Rectal smooth muscle tissue (tissue), 1 donor: ENCODE results near the gene NFAT5.

ENCODE experiments used
- H3K27ac ChIP-seq: one replicate; pipeline ENCODE4 v1.7.0; 2013; ENCODE audit warnings: low read depth, low read length, inconsistent platforms
- H3K27me3 ChIP-seq: one replicate; pipeline ENCODE4 v1.7.0; 2013; ENCODE audit warnings: low read length; ENCODE audit not compliant: control insufficient read depth, insufficient read depth
- H3K36me3 ChIP-seq: one replicate; pipeline ENCODE4 v1.7.0; 2013; ENCODE audit warnings: low read length; ENCODE audit not compliant: control insufficient read depth, insufficient read depth
- H3K4me1 ChIP-seq: one replicate; pipeline ENCODE4 v1.7.0; 2013; ENCODE audit warnings: low read length; ENCODE audit not compliant: control insufficient read depth, insufficient read depth
- H3K4me3 ChIP-seq: one replicate; pipeline ENCODE4 v1.7.0; 2013; ENCODE audit warnings: low read length
- H3K9ac ChIP-seq: one replicate; pipeline ENCODE4 v1.7.0; 2013; ENCODE audit warnings: low read length

Gene NFAT5

GRCh38 chr16:69589434-69590269, 23.9 kb downstream of the NFAT5 start:
- Histone ChIP-seq H3K4me3 (no peak overlapping the region), H3K36me3 (no peaks in the 10 kb centered on the region), H3K9ac (no peak overlapping the region), H3K4me1 (peaks cover 4% of the 10 kb centered on the region), H3K27me3 (no peaks in the 10 kb centered on the region), H3K27ac (no peak overlapping the region)

- peaks cover 1% of the 10 kb centered on the region for H3K4me1 ChIP-seq
- H3K9ac ChIP-seq, result no peak overlapping the region
- H3K36me3 ChIP-seq, result no peaks in the 10 kb centered on the region
- no peak overlapping the region for H3K4me3 ChIP-seq
- H3K27ac ChIP-seq, result no peak overlapping the region
- no peaks in the 10 kb centered on the region for H3K27me3 ChIP-seq
Observed at GRCh38 chr16:69590590-69590989, 24.8 kb downstream of the NFAT5 start.

GRCh38 chr16:69593751-69594255, 28.0 kb downstream of the NFAT5 start:
- Histone ChIP-seq H3K4me1 (no peaks in the 10 kb centered on the region), H3K36me3 (no peaks in the 10 kb centered on the region), H3K9ac (no peak overlapping the region), H3K27ac (no peak overlapping the region), H3K4me3 (no peak overlapping the region), H3K27me3 (no peaks in the 10 kb centered on the region)

- Histone ChIP-seq H3K27me3 (no peaks in the 10 kb centered on the region), H3K4me1 (no peaks in the 10 kb centered on the region), H3K4me3 (no peak overlapping the region), H3K27ac (no peak overlapping the region), H3K36me3 (no peaks in the 10 kb centered on the region), H3K9ac (no peak overlapping the region)
Observed at GRCh38 chr16:69595127-69596036, 29.6 kb downstream of the NFAT5 start.

- H3K36me3 ChIP-seq, result no peaks in the 10 kb centered on the region
- H3K4me1 ChIP-seq, result no peaks in the 10 kb centered on the region
- H3K27ac ChIP-seq, result no peak overlapping the region
- no peaks in the 10 kb centered on the region for H3K27me3 ChIP-seq
- H3K9ac ChIP-seq, result no peak overlapping the region
- H3K4me3 ChIP-seq, result no peak overlapping the region
Observed at GRCh38 chr16:69596801-69597200, 31.0 kb downstream of the NFAT5 start.

GRCh38 chr16:69598045-69598444, 32.3 kb downstream of the NFAT5 start:
- no peaks in the 10 kb centered on the region for H3K36me3 ChIP-seq
- H3K27me3 ChIP-seq, result no peaks in the 10 kb centered on the region
- H3K27ac ChIP-seq, result no peak overlapping the region
- no peak overlapping the region for H3K9ac ChIP-seq
- H3K4me1 ChIP-seq, result no peaks in the 10 kb centered on the region
- H3K4me3 ChIP-seq, result no peak overlapping the region

- Histone ChIP-seq H3K36me3 (no peaks in the 10 kb centered on the region), H3K9ac (no peak overlapping the region), H3K4me3 (no peak overlapping the region), H3K27ac (no peak overlapping the region), H3K27me3 (no peaks in the 10 kb centered on the region), H3K4me1 (no peaks in the 10 kb centered on the region)
Observed at GRCh38 chr16:69599731-69600130, 34.0 kb downstream of the NFAT5 start.

GRCh38 chr16:69600202-69600601, 34.4 kb downstream of the NFAT5 start:
- Histone ChIP-seq H3K36me3 (no peaks in the 10 kb centered on the region), H3K4me3 (no peak overlapping the region), H3K27ac (no peak overlapping the region), H3K27me3 (no peaks in the 10 kb centered on the region), H3K9ac (no peak overlapping the region), H3K4me1 (no peaks in the 10 kb centered on the region)

GRCh38 chr16:69601250-69601649, 35.5 kb downstream of the NFAT5 start:
- Histone ChIP-seq H3K27ac (no peak overlapping the region), H3K9ac (no peak overlapping the region), H3K4me3 (no peak overlapping the region), H3K4me1 (no peaks in the 10 kb centered on the region), H3K27me3 (no peaks in the 10 kb centered on the region), H3K36me3 (no peaks in the 10 kb centered on the region)

- H3K4me3 ChIP-seq, result no peak overlapping the region
- no peaks in the 10 kb centered on the region for H3K36me3 ChIP-seq
- no peak overlapping the region for H3K27ac ChIP-seq
- no peak overlapping the region for H3K9ac ChIP-seq
- no peaks in the 10 kb centered on the region for H3K27me3 ChIP-seq
- peaks cover 9% of the 10 kb centered on the region for H3K4me1 ChIP-seq
Observed at GRCh38 chr16:69606985-69607384, 41.2 kb downstream of the NFAT5 start.

- Histone ChIP-seq H3K36me3 (no peaks in the 10 kb centered on the region), H3K27ac (no peak overlapping the region), H3K4me1 (peaks cover 9% of the 10 kb centered on the region), H3K27me3 (no peaks in the 10 kb centered on the region), H3K4me3 (no peak overlapping the region), H3K9ac (no peak overlapping the region)
Observed at GRCh38 chr16:69607674-69608073, 41.9 kb downstream of the NFAT5 start.

- Histone ChIP-seq H3K36me3 (no peaks in the 10 kb centered on the region), H3K4me3 (no peak overlapping the region), H3K4me1 (peaks cover 9% of the 10 kb centered on the region), H3K27ac (no peak overlapping the region), H3K9ac (no peak overlapping the region), H3K27me3 (no peaks in the 10 kb centered on the region)
Observed at GRCh38 chr16:69610356-69610755, 44.6 kb downstream of the NFAT5 start.
